ENCODE measurements around the gene AP2B1. TPM values are rescaled to one million over a fixed set of nuclear protein-coding genes. Genes with fewer than 3 reads are reported as not detected.
"Not testable (repeated sequence)": the region's sequence is repeated elsewhere in the genome, so short reads cannot be mapped to it uniquely, and the experiment has no call there.

The AP2B1 gene
- total RNA-seq, 2 donors from 2014 or later = 220 to 274 TPM

- intact Hi-C loops (cut with DNase I) = no loop called here
- Histone ChIP-seq H3K4me3 (no peak overlapping the region), H3K27ac (no peak overlapping the region), H3K9me3 (no peaks in the 10 kb centered on the region), H3K4me1 (no peaks in the 10 kb centered on the region), H3K36me3 (no peaks in the 10 kb centered on the region), H3K27me3 (peaks cover 31% of the 10 kb centered on the region), H3K9ac (ENCODE audit: low read depth in 2 of 2, low read length in 2 of 2) (no peak overlapping the region)
- DNase-seq = no peak
- TF ChIP-seq CTCF (IDR thresholded peaks at IDR 0.05) = no peak
Observed at GRCh38 chr17:35750526-35751395, 163.6 kb downstream of the AP2B1 start.

- H3K4me3 ChIP-seq; DNase-seq; H3K9me3 ChIP-seq; H3K9ac ChIP-seq (ENCODE audit: low read depth in 2 of 2, low read length in 2 of 2); H3K27ac ChIP-seq; H3K36me3 ChIP-seq; intact Hi-C loops (cut with DNase I); H3K4me1 ChIP-seq: not testable (repeated sequence)
- peaks cover 31% of the 10 kb centered on the region for H3K27me3 ChIP-seq
Observed at GRCh38 chr17:35751541-35751940, 164.4 kb downstream of the AP2B1 start.

GRCh38 chr17:35752471-35752870 lies 165.3 kb downstream of the AP2B1 start:
- TF ChIP-seq CTCF (IDR thresholded peaks at IDR 0.05) = no peak
- intact Hi-C loops (cut with DNase I) = no loop called here
- no peaks in the 10 kb centered on the region for H3K9me3 ChIP-seq
- H3K4me1 ChIP-seq = no peaks in the 10 kb centered on the region
- no peaks in the 10 kb centered on the region for H3K36me3 ChIP-seq
- DNase-seq = no peak
- H3K27ac ChIP-seq = no peak overlapping the region
- no peak overlapping the region for H3K9ac ChIP-seq (ENCODE audit: low read depth in 2 of 2, low read length in 2 of 2)
- H3K27me3 ChIP-seq = peaks cover 31% of the 10 kb centered on the region
- H3K4me3 ChIP-seq = no peak overlapping the region

DNA sequence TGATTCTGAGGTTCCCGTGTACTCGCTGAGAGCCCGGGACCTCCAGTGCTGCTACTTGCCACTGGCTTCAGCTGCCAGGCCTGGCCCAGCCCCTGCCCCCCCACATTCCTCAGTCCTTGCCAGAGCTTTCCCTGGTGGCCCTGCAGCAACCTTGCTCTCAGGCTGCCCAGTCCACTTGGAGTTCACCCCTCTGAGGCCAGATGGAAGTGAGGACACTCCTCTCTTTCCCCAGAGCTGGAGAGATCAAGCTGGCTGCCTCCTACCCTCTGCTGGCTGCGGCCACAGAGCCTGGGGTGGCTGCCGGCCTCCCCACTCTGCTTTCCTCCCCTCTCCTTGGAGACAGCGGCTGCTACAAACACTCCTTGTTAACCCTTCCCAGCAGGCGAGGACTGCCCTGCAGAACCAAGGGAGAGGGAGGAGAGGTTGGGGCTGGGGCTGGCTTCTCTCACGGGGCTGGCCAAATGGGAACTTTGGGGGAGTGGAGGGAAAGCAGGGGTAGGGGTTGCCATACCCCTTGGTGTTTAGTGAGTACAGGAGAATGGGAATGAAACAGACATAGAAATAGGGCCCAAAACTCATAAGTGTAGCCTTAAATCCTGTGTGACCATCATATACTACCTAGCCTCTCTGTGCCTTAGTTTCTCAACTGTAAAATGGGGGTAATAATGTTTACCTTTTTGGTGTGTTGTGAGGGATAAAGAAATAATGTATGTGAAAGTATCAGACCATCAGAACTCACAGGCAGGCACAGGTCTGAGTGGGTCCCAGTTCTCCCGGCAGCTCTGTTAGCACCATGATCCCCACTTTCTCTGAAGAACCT lies 166.0 kb downstream of the AP2B1 start, which contains the start of gene GAS2L2:
Gene GAS2L2, minus strand, starts transcription at position 295 of the 820 bp plus-strand sequence. CDS start 389 bp downstream, outside the sequence.
- no peaks in the 10 kb centered on the region for H3K36me3 ChIP-seq
- H3K27me3 ChIP-seq = peaks cover 29% of the 10 kb centered on the region
- H3K4me1 ChIP-seq = no peaks in the 10 kb centered on the region
- DNase-seq = no peak
- H3K27ac ChIP-seq = no peak within 1 kb of the TSS
- H3K4me3 ChIP-seq = no peak within 1 kb of the TSS
- no peak within 1 kb of the TSS for H3K9ac ChIP-seq (ENCODE audit: low read depth in 2 of 2, low read length in 2 of 2)
- no peak for TF ChIP-seq CTCF (IDR thresholded peaks at IDR 0.05)
- no peaks in the 10 kb centered on the region for H3K9me3 ChIP-seq
- intact Hi-C loops (cut with DNase I) = no loop called here

GRCh38 chr17:35757243-35757642 lies 170.1 kb downstream of the AP2B1 start:
- no peaks in the 10 kb centered on the region for H3K4me1 ChIP-seq
- H3K9me3 ChIP-seq = no peaks in the 10 kb centered on the region
- no peak for DNase-seq
- H3K4me3 ChIP-seq = no peak overlapping the region
- intact Hi-C loops (cut with DNase I) = no loop called here
- no peaks in the 10 kb centered on the region for H3K36me3 ChIP-seq
- H3K27me3 ChIP-seq = no peaks in the 10 kb centered on the region
- TF ChIP-seq CTCF (IDR thresholded peaks at IDR 0.05) = no peak
- H3K9ac ChIP-seq (ENCODE audit: low read depth in 2 of 2, low read length in 2 of 2) = no peak overlapping the region
- no peak overlapping the region for H3K27ac ChIP-seq
